K562 (cell line): ENCODE data around the gene SLC37A3. TPM values are rescaled to one million over a fixed set of nuclear protein-coding genes. Genes with fewer than 3 reads are reported as not detected.

Source experiments
- ATAC-seq: fragments of 200-7000 bp; cut with Tn5 transposase; 3 replicates; pipeline ENCODE4 v1.9.1; 2020; ENCODE audit warnings: moderate library complexity
- BruUV-seq: library from RNA; stranded (reverse); fragments of 400-500 nt; replicated peaks from 2 replicates; lab custom pipeline; 2021; lab: Mats Ljungman, UMichigan
- CTCF ChIA-PET: fragments of 300-600 bp; formaldehyde crosslinking; extraction: SDS; loops from one replicate; lab custom pipeline; 2021; ENCODE audit warnings: low intra/inter-chr PET ratio; lab: Yijun Ruan, JAX
- POLR2A ChIA-PET: fragments of 300-600, 350-650 bp; sonication (Branson Sonifier 250); formaldehyde crosslinking; extraction: SDS; loops from one replicate; lab custom pipeline; 2021; ENCODE audit warnings: antibody characterized with exemption, inconsistent platforms; lab: Yijun Ruan, JAX
- DNase-seq, 4 experiments: peaks; one replicate each; pipeline versions ENCODE4 v3.0.0 to v3.0.0-alpha.2; 2011 to 2018; ENCODE audit warnings: low spot score in 3 of 4, mixed read lengths in 3 of 4; ENCODE audit errors: extremely low read depth in 1 of 4
- FAIRE-seq: peaks from 2 replicates; lab custom pipeline; 2011; peaks lifted over from hg19 to GRCh38; lab: Jason Lieb, UNC
- H2AFZ ChIP-seq: 2 replicates; pipeline ENCODE4 v1.6.0; 2011; ENCODE audit warnings: low read depth, low read length, control low read depth, inconsistent platforms
- H3K27ac ChIP-seq: fragments of 200-600 bp; 3 replicates; pipeline ENCODE4 v1.8.0; 2011; ENCODE audit warnings: low read depth, mild to moderate bottlenecking, control low read depth, inconsistent platforms, low read length, moderate library complexity, mixed read lengths; ENCODE audit errors: extremely low read depth
- H3K27me3 ChIP-seq, 2 experiments: fragments of 300-600 bp in 1 of 2; 2 replicates in 1 of 2; 3 replicates in 1 of 2; pipeline versions ENCODE4 v1.6.0 to v1.8.0; 2011; ENCODE audit warnings: inconsistent platforms in 2 of 2, low read length in 2 of 2, mild to moderate bottlenecking in 1 of 2, mixed read lengths in 1 of 2, moderate library complexity in 1 of 2; ENCODE audit not compliant: control insufficient read depth in 2 of 2, insufficient read depth in 2 of 2
- H3K36me3 ChIP-seq: fragments of 300-600 bp; 3 replicates; pipeline ENCODE4 v1.8.0; 2011; ENCODE audit warnings: mild to moderate bottlenecking, low read length, inconsistent platforms; ENCODE audit not compliant: control insufficient read depth, insufficient read depth
- H3K4me1 ChIP-seq, 2 experiments: fragments of 200-600 bp in 1 of 2; replicated peaks in 1 of 2; 2 replicates in 1 of 2; 3 replicates in 1 of 2; pipeline versions ENCODE4 v1.5.1 to v1.8.0; 2011; ENCODE audit warnings: inconsistent platforms in 2 of 2, low read length in 2 of 2, mild to moderate bottlenecking in 1 of 2, mixed read lengths in 1 of 2, moderate library complexity in 1 of 2; ENCODE audit not compliant: control insufficient read depth in 2 of 2, insufficient read depth in 2 of 2
- H3K4me2 ChIP-seq: 2 replicates; pipeline ENCODE4 v1.6.1; 2011; ENCODE audit warnings: low read length, control low read depth, inconsistent platforms, mixed read lengths; ENCODE audit not compliant: insufficient read depth
- H3K4me3 ChIP-seq: fragments of 200-600 bp; sonication (generic), shearing (Covaris generic); 2 replicates; pipeline ENCODE4 v1.5.1; 2016; ENCODE audit warnings: control low read depth, inconsistent platforms
- H3K79me2 ChIP-seq: fragments of 200-600 bp; 3 replicates; pipeline ENCODE4 v1.8.0; 2011; ENCODE audit warnings: low read length, inconsistent platforms; ENCODE audit not compliant: control insufficient read depth, insufficient read depth
- H3K9ac ChIP-seq, 2 experiments: 2 replicates each; pipeline versions ENCODE4 v1.6.0 to v1.6.1; 2011; ENCODE audit warnings: low read depth in 2 of 2, low read length in 2 of 2, control low read depth in 1 of 2, inconsistent platforms in 1 of 2, mild to moderate bottlenecking in 1 of 2, mixed read lengths in 1 of 2; ENCODE audit not compliant: insufficient read depth in 1 of 2
- H3K9me1 ChIP-seq: one replicate; pipeline ENCODE4 v1.6.0; 2011; ENCODE audit warnings: inconsistent platforms, mild to moderate bottlenecking, low read length, moderate library complexity; ENCODE audit not compliant: control insufficient read depth, insufficient read depth
- H3K9me3 ChIP-seq: replicated peaks from 2 replicates; pipeline ENCODE4 v1.5.1; 2011; ENCODE audit warnings: low read depth, low read length, inconsistent platforms; ENCODE audit not compliant: control insufficient read depth, insufficient read depth
- H4K20me1 ChIP-seq: replicated peaks from 2 replicates; pipeline ENCODE4 v1.6.1; 2011; ENCODE audit warnings: low read length, inconsistent platforms, mixed read lengths; ENCODE audit not compliant: control insufficient read depth, insufficient read depth
- CEBPB ChIP-seq: fragments of 450-650 bp; IDR thresholded peaks from 2 replicates; pipeline ENCODE4 v1.6.1; 2016; ENCODE audit warnings: missing genetic modification characterization, missing compliant biosample characterization
- KAT2B ChIP-seq: IDR thresholded peaks from one replicate; pipeline ENCODE4 v1.6.1; 2012; ENCODE audit warnings: low read depth, mild to moderate bottlenecking, control low read depth, inconsistent platforms, low read length, moderate library complexity
- MAZ ChIP-seq, 2 experiments: fragments of 450-650 bp in 1 of 2; sonication (generic) in 1 of 2; formaldehyde crosslinking; IDR thresholded peaks in 1 of 2; conservative IDR thresholded peaks in 1 of 2; 2 replicates each; pipeline versions ENCODE4 v1.4.0 to v1.5.0; 2020; ENCODE audit warnings: mild to moderate bottlenecking in 1 of 2, missing genetic modification reagents in 1 of 2
- NBN ChIP-seq: fragments of 450-650 bp; IDR thresholded peaks from 2 replicates; pipeline ENCODE4 v1.6.1; 2016; ENCODE audit warnings: low read depth, mild to moderate bottlenecking
- RUNX1 ChIP-seq: sonication (generic); IDR thresholded peaks from 2 replicates; pipeline ENCODE4 v1.6.1; 2016; ENCODE audit warnings: antibody characterized with exemption, low read depth
- SIX5 ChIP-seq, 2 experiments: IDR thresholded peaks; 2 replicates each; pipeline ENCODE4 v1.6.1; 2011; ENCODE audit warnings: low read length in 2 of 2, borderline replicate concordance in 1 of 2, low read depth in 1 of 2, mild to moderate bottlenecking in 1 of 2, moderate library complexity in 1 of 2; ENCODE audit not compliant: insufficient read depth in 1 of 2
- TRIM28 ChIP-seq: fragments of 450-650 bp; IDR thresholded peaks from 2 replicates; pipeline ENCODE4 v1.6.1; 2017
- USF2 ChIP-seq: sonication (generic); formaldehyde crosslinking; IDR thresholded peaks from 2 replicates; pipeline ENCODE4 v1.5.0; 2020; ENCODE audit warnings: missing genetic modification reagents
- ZKSCAN3 ChIP-seq: fragments of 250-450 bp; sonication (Bioruptor Pico); IDR thresholded peaks from 2 replicates; pipeline ENCODE4 v1.4.0; 2020
- ZNF165 ChIP-seq: fragments of 250-450 bp; sonication (Bioruptor Pico); IDR thresholded peaks from 2 replicates; pipeline ENCODE4 v1.4.0; 2020; ENCODE audit warnings: borderline replicate concordance
- whole genome bisulfite sequencing: fragments of 100-300 bp; shearing (Covaris generic); methylation state at CpG from one replicate; pipeline ENCODE4 v1.1.6; 2016; ENCODE audit warnings: low coverage, mixed read lengths; ENCODE audit not compliant: insufficient coverage; ENCODE audit errors: missing lambda C conversion rate; 5-methylcytosine and 5-hydroxymethylcytosine counted together
- in situ Hi-C: fragments of 300-500 bp; cut with MboI; formaldehyde crosslinking; loops from 4 replicates; pipeline ENCODE4 v1.15.0; 2018; ENCODE audit warnings: inconsistent platforms, mixed read lengths
- intact Hi-C: fragments of 100-400 bp; cut with micrococcal nuclease; formaldehyde crosslinking; loops from 2 replicates; pipeline ENCODE4 v1.14.2; 2022
- polyA plus RNA-seq, 8 experiments: library from polyadenylated mRNA; depleted of rRNA in 4 of 8; stranded (reverse) in 5 of 8; unstranded in 3 of 8; fragments of >200 nt; fragmentation: Nextera tagmentation in 2 of 8; fragmentation: Illumina TruSeq in 1 of 8; extraction: Ambion mirVana in 2 of 8; extraction: Trizol in 1 of 8; gene quantifications; 2 replicates each; pipeline versions ENCODE4 v1.2.1 to v1.2.3, GENCODE V29; 2011 to 2014; ENCODE audit warnings: inconsistent platforms in 1 of 8, missing spikeins in 1 of 8
- total RNA-seq, 7 experiments: library from RNA; depleted of rRNA in 6 of 7; stranded (reverse); fragments of >200 nt in 6 of 7; fragmentation: Illumina TruSeq in 2 of 7; extraction: Trizol in 2 of 7; gene quantifications; 2 replicates each; pipeline versions ENCODE4 v1.2.1 to v1.2.3, GENCODE V29; 2011 to 2021; ENCODE audit warnings: low replicate concordance in 1 of 7
- TF ChIP-seq, protein P1 (sequence below): sonication (generic); formaldehyde crosslinking; IDR thresholded peaks from 2 replicates; pipeline ENCODE4 v1.8.1; 2023; ENCODE audit warnings: mild to moderate bottlenecking, missing genetic modification reagents
- TF ChIP-seq, protein P2 (sequence below): sonication (generic); formaldehyde crosslinking; IDR thresholded peaks from 2 replicates; pipeline ENCODE4 v1.8.1; 2023; ENCODE audit warnings: mild to moderate bottlenecking, missing genetic modification reagents

Gene SLC37A3
- total and polyA plus RNA-seq, 9 of the 15 experiments (the other 6 are each of a cell fraction or from before 2014, with no cell fraction given): 11.7 to 59.1 (median 26.8) TPM

- Histone ChIP-seq H3K79me2 (peaks cover 73% of the 10 kb centered on the region), H3K27me3 (no peaks in the 10 kb centered on the region), H3K9me1 (peaks cover 7% of the 10 kb centered on the region), H3K9me3 (no peaks in the 10 kb centered on the region), H3K36me3 (no peaks in the 10 kb centered on the region), H3K4me2 (no peak overlapping the region), H3K9ac (no peak overlapping the region), H3K27ac (no peak overlapping the region), H2AFZ (no peak overlapping the region), H3K4me3 (no peak overlapping the region), H4K20me1 (peaks cover 41% of the 10 kb centered on the region), H3K4me1 (peaks cover 23 to 26% of the 10 kb centered on the region in 2 experiments; a peak in 4 of 5 replicates)
- POLR2A ChIA-PET: interaction anchor here (0.6 to 3.2 kb wide), 3 partner anchors 8 to 219 kb away, joined by 3 to 14 read pairs (median 4); no protein-coding TSS in a partner anchor
- no TSS peak for BruUV-seq
- 45% methylated on average over 4 of the region's 4 CpGs for WGBS
- ATAC-seq: no peak
- CTCF ChIA-PET: no interaction called here
- TF ChIP-seq ZKSCAN3 (CRISPR knock-in tag): no peak
- FAIRE-seq: no peak
- no peak for DNase-seq
- in situ Hi-C loops: no loop called here
- intact Hi-C loops: no loop called here
Observed at GRCh38 chr7:140390034-140390433, 8.3 kb downstream of the SLC37A3 start.

GRCh38 chr7:140389445-140389844, 8.9 kb downstream of the SLC37A3 start:
- ChIA-PET CTCF (no interaction called here), POLR2A (interaction anchor here (0.6 to 3.2 kb wide), 4 partner anchors 8 to 218 kb away, joined by 3 to 14 read pairs (median 4); no protein-coding TSS in a partner anchor)
- in situ Hi-C loops (no loop called here), intact Hi-C loops (no loop called here)
- no peak for DNase-seq
- FAIRE-seq: no peak
- Histone ChIP-seq H3K27me3 (no peaks in the 10 kb centered on the region), H3K79me2 (peaks cover 79% of the 10 kb centered on the region), H3K9me1 (peaks cover 7% of the 10 kb centered on the region), H3K9me3 (no peaks in the 10 kb centered on the region), H3K4me3 (no peak overlapping the region), H3K9ac (no peak overlapping the region), H3K4me1 (peaks cover 26% of the 10 kb centered on the region in 2 experiments; a peak in 4 of 5 replicates), H4K20me1 (peaks cover 45% of the 10 kb centered on the region), H2AFZ (no peak overlapping the region), H3K4me2 (no peak overlapping the region), H3K36me3 (no peaks in the 10 kb centered on the region), H3K27ac (no peak overlapping the region)
- no TSS peak for BruUV-seq
- WGBS: 79% methylated on average over 10 of the region's 10 CpGs
- ATAC-seq: no peak
- TF ChIP-seq USF2: no peak
- no peak for TF ChIP-seq NBN
- TF ChIP-seq SIX5 (IDR thresholded peaks at IDR 0.05; ENCODE audit: borderline replicate concordance in 1 of 2, insufficient read depth in 1 of 2, low read depth in 1 of 2, low read length in 2 of 2): no peak
- no peak for TF ChIP-seq KAT2B
- TF ChIP-seq, protein P1, sequence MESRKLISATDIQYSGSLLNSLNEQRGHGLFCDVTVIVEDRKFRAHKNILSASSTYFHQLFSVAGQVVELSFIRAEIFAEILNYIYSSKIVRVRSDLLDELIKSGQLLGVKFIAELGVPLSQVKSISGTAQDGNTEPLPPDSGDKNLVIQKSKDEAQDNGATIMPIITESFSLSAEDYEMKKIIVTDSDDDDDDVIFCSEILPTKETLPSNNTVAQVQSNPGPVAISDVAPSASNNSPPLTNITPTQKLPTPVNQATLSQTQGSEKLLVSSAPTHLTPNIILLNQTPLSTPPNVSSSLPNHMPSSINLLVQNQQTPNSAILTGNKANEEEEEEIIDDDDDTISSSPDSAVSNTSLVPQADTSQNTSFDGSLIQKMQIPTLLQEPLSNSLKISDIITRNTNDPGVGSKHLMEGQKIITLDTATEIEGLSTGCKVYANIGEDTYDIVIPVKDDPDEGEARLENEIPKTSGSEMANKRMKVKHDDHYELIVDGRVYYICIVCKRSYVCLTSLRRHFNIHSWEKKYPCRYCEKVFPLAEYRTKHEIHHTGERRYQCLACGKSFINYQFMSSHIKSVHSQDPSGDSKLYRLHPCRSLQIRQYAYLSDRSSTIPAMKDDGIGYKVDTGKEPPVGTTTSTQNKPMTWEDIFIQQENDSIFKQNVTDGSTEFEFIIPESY (CRISPR knock-in tag): peak; percentile 52
- no peak for TF ChIP-seq MAZ (CRISPR knock-in tag; conservative IDR thresholded peaks at IDR 0.05 in 1 of 2, IDR thresholded peaks at IDR 0.05 in 1 of 2)
- TF ChIP-seq CEBPB: no peak
- no peak for TF ChIP-seq TRIM28
- TF ChIP-seq RUNX1: no peak
- no peak for TF ChIP-seq ZNF165 (CRISPR knock-in tag)
- TF ChIP-seq, protein P2, sequence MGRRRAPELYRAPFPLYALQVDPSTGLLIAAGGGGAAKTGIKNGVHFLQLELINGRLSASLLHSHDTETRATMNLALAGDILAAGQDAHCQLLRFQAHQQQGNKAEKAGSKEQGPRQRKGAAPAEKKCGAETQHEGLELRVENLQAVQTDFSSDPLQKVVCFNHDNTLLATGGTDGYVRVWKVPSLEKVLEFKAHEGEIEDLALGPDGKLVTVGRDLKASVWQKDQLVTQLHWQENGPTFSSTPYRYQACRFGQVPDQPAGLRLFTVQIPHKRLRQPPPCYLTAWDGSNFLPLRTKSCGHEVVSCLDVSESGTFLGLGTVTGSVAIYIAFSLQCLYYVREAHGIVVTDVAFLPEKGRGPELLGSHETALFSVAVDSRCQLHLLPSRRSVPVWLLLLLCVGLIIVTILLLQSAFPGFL: no peak
